ENCODE measurements around the gene MCF2L2. TPM values are rescaled to one million over a fixed set of nuclear protein-coding genes. Genes with fewer than 3 reads are reported as not detected.
"Not testable (repeated sequence)": the region's sequence is repeated elsewhere in the genome, so short reads cannot be mapped to it uniquely, and the experiment has no call there.

The MCF2L2 gene
- total RNA-seq, 1 donor from 2014 or later: 2.1 TPM

DNA sequence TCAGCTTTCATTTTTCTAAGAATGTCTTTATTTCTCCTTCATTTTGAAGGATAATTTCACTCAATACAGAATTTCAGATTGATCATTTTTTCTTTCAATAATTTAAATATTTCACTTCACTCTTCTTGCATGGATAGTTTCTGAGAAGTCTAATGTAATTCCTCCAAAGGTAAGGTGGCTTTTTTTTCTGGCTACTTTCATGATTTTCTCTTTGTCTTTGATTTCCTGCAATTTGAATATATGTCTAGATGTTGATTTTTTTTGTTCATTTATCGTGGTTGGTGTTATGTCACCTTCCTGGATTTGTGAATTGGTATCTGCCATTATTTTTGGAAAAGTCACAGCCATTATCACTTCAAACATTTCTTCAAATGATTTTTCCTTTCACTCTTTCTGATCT is 14.6 kb upstream of the MCF2L2 start:
- Mint-ChIP-seq H3K27me3 (ENCODE audit: low read depth) (peaks cover 4% of the 10 kb centered on the region), H3K4me1 (peaks cover 12% of the 10 kb centered on the region), H3K9me3 (peaks cover 9% of the 10 kb centered on the region), H3K27ac (ENCODE audit: unreplicated experiment) (no peak overlapping the region), H3K36me3 (ENCODE audit: low read depth) (peaks cover 3% of the 10 kb centered on the region), H3K4me3 (no peak overlapping the region)
- TF ChIP-seq, protein P1, sequence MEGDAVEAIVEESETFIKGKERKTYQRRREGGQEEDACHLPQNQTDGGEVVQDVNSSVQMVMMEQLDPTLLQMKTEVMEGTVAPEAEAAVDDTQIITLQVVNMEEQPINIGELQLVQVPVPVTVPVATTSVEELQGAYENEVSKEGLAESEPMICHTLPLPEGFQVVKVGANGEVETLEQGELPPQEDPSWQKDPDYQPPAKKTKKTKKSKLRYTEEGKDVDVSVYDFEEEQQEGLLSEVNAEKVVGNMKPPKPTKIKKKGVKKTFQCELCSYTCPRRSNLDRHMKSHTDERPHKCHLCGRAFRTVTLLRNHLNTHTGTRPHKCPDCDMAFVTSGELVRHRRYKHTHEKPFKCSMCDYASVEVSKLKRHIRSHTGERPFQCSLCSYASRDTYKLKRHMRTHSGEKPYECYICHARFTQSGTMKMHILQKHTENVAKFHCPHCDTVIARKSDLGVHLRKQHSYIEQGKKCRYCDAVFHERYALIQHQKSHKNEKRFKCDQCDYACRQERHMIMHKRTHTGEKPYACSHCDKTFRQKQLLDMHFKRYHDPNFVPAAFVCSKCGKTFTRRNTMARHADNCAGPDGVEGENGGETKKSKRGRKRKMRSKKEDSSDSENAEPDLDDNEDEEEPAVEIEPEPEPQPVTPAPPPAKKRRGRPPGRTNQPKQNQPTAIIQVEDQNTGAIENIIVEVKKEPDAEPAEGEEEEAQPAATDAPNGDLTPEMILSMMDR (conservative IDR thresholded peaks at IDR 0.05): no peak
- DNase-seq (ENCODE audit: low read depth, low spot score): no peak

GRCh38 chr3:183440521-183440920 is 12.1 kb upstream of the MCF2L2 start:
- not testable (repeated sequence) for H3K27me3 Mint-ChIP-seq (ENCODE audit: low read depth); H3K27ac Mint-ChIP-seq (ENCODE audit: unreplicated experiment); DNase-seq (ENCODE audit: low read depth, low spot score); H3K9me3 Mint-ChIP-seq; H3K36me3 Mint-ChIP-seq (ENCODE audit: low read depth); H3K4me3 Mint-ChIP-seq; H3K4me1 Mint-ChIP-seq

GRCh38 chr3:183439515-183439914 is 11.1 kb upstream of the MCF2L2 start:
- no peak overlapping the region for H3K4me3 Mint-ChIP-seq
- H3K36me3 Mint-ChIP-seq (ENCODE audit: low read depth): peaks cover 3% of the 10 kb centered on the region
- DNase-seq (ENCODE audit: low read depth, low spot score): no peak
- H3K27me3 Mint-ChIP-seq (ENCODE audit: low read depth): peaks cover 14% of the 10 kb centered on the region
- H3K4me1 Mint-ChIP-seq: no peaks in the 10 kb centered on the region
- TF ChIP-seq, protein P1 (conservative IDR thresholded peaks at IDR 0.05): no peak
- peak overlapping the region; percentile 13 for H3K27ac Mint-ChIP-seq (ENCODE audit: unreplicated experiment)
- peaks cover 9% of the 10 kb centered on the region for H3K9me3 Mint-ChIP-seq

GRCh38 chr3:183438735-183439134 is 10.3 kb upstream of the MCF2L2 start:
- H3K4me1 Mint-ChIP-seq: no peaks in the 10 kb centered on the region
- no peak overlapping the region for H3K4me3 Mint-ChIP-seq
- no peak overlapping the region for H3K27ac Mint-ChIP-seq (ENCODE audit: unreplicated experiment)
- H3K27me3 Mint-ChIP-seq (ENCODE audit: low read depth): peaks cover 17% of the 10 kb centered on the region
- no peak for DNase-seq (ENCODE audit: low read depth, low spot score)
- TF ChIP-seq, protein P1 (conservative IDR thresholded peaks at IDR 0.05): no peak
- H3K9me3 Mint-ChIP-seq: peaks cover 9% of the 10 kb centered on the region
- H3K36me3 Mint-ChIP-seq (ENCODE audit: low read depth): peaks cover 3% of the 10 kb centered on the region

DNA sequence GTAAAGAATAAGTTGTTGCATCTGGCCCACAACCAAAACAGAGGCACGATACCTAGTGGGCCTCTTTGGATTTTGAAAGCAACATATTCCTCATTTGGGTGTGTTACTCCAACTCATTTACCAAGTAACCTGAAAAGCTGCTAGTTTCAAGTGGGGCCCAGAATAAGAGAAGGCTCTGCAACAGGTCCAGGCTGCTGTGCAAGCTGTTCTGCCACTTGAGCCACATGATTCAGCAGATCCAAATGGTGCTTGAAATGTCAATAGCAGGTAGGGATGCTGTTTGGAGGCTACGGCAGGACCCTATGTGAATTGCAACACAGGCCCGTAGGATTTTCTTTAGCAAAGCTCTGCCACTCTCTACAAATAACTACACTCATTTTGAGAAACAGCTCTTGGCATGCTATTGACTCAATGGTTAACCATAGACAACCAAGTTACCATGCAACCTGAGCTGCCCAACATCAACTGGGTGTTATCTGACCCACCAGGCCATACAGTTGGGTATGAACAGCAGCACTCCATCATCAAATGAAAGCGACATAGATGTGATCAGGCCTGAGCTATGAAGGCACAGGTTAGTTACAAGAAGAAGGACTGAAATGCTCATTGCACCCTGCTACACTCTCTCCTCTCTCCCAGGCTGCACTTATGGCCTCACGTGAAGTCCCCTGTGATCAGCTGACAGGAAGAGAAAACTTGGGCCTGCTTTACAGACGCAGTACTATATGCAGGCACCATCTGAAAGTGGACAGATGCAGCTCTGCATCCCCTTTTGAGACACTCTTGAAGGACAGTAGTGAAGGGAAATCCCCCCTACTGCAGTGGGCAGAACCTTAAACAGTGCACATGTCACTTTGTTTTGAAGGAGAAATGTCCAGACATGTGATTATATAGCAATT is 9.5 kb upstream of the MCF2L2 start:
- no peak for DNase-seq (ENCODE audit: low read depth, low spot score)
- no peak overlapping the region for H3K4me3 Mint-ChIP-seq
- H3K36me3 Mint-ChIP-seq (ENCODE audit: low read depth): no peaks in the 10 kb centered on the region
- H3K4me1 Mint-ChIP-seq: no peaks in the 10 kb centered on the region
- no peak overlapping the region for H3K27ac Mint-ChIP-seq (ENCODE audit: unreplicated experiment)
- H3K27me3 Mint-ChIP-seq (ENCODE audit: low read depth): peaks cover 22% of the 10 kb centered on the region
- peaks cover 4% of the 10 kb centered on the region for H3K9me3 Mint-ChIP-seq
- TF ChIP-seq, protein P1 (conservative IDR thresholded peaks at IDR 0.05): no peak

DNA sequence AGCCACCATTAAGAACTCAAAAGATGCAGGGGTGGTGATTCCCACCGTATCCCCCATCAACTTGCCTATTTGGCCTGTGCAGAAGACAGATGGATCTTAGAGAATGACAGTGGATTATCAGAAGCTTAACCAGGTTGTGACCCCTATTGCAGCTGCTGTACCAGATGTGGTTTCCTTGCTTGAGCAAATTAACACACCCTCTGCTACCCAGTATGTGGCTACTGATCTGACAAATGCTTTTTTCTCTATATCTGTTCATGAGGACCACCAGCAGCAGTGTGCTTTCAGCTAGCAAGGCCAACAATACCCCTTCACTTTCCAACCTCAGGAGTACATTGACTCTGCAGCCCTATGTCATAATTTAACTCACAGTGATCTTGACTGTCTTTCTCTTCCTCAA is 8.6 kb upstream of the MCF2L2 start:
- no peak overlapping the region for H3K4me3 Mint-ChIP-seq
- H3K4me1 Mint-ChIP-seq: no peaks in the 10 kb centered on the region
- H3K27me3 Mint-ChIP-seq (ENCODE audit: low read depth): peaks cover 25% of the 10 kb centered on the region
- no peak overlapping the region for H3K27ac Mint-ChIP-seq (ENCODE audit: unreplicated experiment)
- no peak for DNase-seq (ENCODE audit: low read depth, low spot score)
- peaks cover 4% of the 10 kb centered on the region for H3K9me3 Mint-ChIP-seq
- TF ChIP-seq, protein P1 (conservative IDR thresholded peaks at IDR 0.05): no peak
- no peaks in the 10 kb centered on the region for H3K36me3 Mint-ChIP-seq (ENCODE audit: low read depth)
